Osteocyte (in vitro differentiated cells): Measurements from ENCODE around the gene POU6F2. TPM values are rescaled to one million over a fixed set of nuclear protein-coding genes. Genes with fewer than 3 reads are reported as not detected.

ENCODE experiments used
- DNase-seq: peaks from one replicate; pipeline ENCODE4 v3.0.0; 2021; ENCODE audit warnings: mixed read lengths; ENCODE audit not compliant: unreplicated experiment; ENCODE audit errors: extremely low spot score
- H3K27ac Mint-ChIP-seq: one replicate; pipeline ENCODE4 v1.8.0; 2021; ENCODE audit warnings: mild to moderate bottlenecking, mixed read lengths; ENCODE audit not compliant: unreplicated experiment
- H3K27me3 Mint-ChIP-seq: one replicate; pipeline ENCODE4 v1.8.0; 2021; ENCODE audit warnings: mixed read lengths; ENCODE audit not compliant: unreplicated experiment
- H3K36me3 Mint-ChIP-seq: one replicate; pipeline ENCODE4 v1.8.0; 2021; ENCODE audit warnings: mixed read lengths; ENCODE audit not compliant: unreplicated experiment
- H3K4me1 Mint-ChIP-seq: one replicate; pipeline ENCODE4 v1.8.0; 2021; ENCODE audit warnings: mixed read lengths; ENCODE audit not compliant: unreplicated experiment
- H3K4me3 Mint-ChIP-seq: one replicate; pipeline ENCODE4 v1.8.0; 2021; ENCODE audit warnings: mild to moderate bottlenecking, moderate library complexity, mixed read lengths; ENCODE audit not compliant: unreplicated experiment
- H3K9me3 Mint-ChIP-seq: one replicate; pipeline ENCODE4 v1.8.0; 2021; ENCODE audit warnings: mixed read lengths; ENCODE audit not compliant: unreplicated experiment
- total RNA-seq: library from RNA; stranded (reverse); gene quantifications from 2 replicates; pipeline ENCODE4 v1.2.1, GENCODE V29; 2021
- TF ChIP-seq, protein P1 (sequence below): fragments of 200-600 bp; sonication (generic); IDR thresholded peaks from 2 replicates; pipeline ENCODE4 v1.5.0; 2021; ENCODE audit warnings: antibody characterized with exemption, mild to moderate bottlenecking, moderate library complexity

The POU6F2 gene
- total RNA-seq, 1 donor from 2014 or later = 0.78 TPM

DNA sequence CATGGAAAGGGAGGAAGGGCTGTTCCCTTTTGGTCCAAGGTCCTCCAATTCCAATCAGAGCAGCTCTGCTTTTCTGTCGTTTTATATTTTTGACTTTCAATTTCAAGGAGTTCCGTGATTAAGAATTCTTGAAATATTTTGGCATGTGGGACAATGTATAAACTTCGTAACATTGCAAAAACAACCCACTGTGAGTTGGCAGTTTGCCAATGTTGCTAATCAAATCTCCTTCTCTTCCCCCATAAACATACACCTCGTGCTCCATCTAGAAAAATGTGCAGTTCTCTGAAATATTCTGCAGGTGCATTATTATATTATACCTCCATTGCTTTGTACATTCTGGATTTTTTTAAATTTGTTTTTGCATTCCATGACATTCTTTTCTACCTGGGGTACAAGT is 49.8 kb downstream of the POU6F2 start:
- Mint-ChIP-seq H3K36me3 (no peaks in the 10 kb centered on the region), H3K27ac (no peak overlapping the region), H3K4me3 (no peak overlapping the region), H3K27me3 (no peaks in the 10 kb centered on the region), H3K4me1 (no peaks in the 10 kb centered on the region), H3K9me3 (peaks cover 9% of the 10 kb centered on the region)
- TF ChIP-seq, protein P1, sequence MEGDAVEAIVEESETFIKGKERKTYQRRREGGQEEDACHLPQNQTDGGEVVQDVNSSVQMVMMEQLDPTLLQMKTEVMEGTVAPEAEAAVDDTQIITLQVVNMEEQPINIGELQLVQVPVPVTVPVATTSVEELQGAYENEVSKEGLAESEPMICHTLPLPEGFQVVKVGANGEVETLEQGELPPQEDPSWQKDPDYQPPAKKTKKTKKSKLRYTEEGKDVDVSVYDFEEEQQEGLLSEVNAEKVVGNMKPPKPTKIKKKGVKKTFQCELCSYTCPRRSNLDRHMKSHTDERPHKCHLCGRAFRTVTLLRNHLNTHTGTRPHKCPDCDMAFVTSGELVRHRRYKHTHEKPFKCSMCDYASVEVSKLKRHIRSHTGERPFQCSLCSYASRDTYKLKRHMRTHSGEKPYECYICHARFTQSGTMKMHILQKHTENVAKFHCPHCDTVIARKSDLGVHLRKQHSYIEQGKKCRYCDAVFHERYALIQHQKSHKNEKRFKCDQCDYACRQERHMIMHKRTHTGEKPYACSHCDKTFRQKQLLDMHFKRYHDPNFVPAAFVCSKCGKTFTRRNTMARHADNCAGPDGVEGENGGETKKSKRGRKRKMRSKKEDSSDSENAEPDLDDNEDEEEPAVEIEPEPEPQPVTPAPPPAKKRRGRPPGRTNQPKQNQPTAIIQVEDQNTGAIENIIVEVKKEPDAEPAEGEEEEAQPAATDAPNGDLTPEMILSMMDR = no peak
- DNase-seq = no peak

- Mint-ChIP-seq H3K4me1 (no peaks in the 10 kb centered on the region), H3K36me3 (no peaks in the 10 kb centered on the region), H3K27ac (no peak overlapping the region), H3K4me3 (no peak overlapping the region), H3K27me3 (peaks cover 16% of the 10 kb centered on the region), H3K9me3 (no peaks in the 10 kb centered on the region)
- TF ChIP-seq, protein P1 = no peak
- no peak for DNase-seq
Observed at GRCh38 chr7:39033885-39034624, 56.3 kb downstream of the POU6F2 start.

DNA sequence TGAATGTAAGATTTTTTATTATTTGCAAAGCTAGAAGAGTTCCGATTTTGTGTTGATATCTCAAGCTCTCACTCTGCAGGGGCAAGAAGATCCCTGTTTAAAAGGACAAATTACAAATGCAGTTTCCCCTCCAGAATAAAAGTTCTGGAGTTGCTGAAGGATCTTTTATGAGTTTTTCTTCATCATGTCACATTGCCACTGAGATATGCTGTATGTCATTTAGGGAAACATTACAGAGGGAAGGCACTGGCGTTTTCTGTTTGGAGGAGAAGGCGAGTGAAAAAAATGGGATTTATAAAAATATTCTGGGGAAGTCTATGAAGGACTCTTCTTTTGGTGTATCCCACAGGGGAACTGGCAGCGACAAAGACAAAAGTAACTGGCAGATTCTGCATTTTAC is 57.4 kb downstream of the POU6F2 start:
- peaks cover 16% of the 10 kb centered on the region for H3K27me3 Mint-ChIP-seq
- no peaks in the 10 kb centered on the region for H3K9me3 Mint-ChIP-seq
- H3K4me3 Mint-ChIP-seq = no peak overlapping the region
- H3K27ac Mint-ChIP-seq = no peak overlapping the region
- DNase-seq = no peak
- TF ChIP-seq, protein P1 = no peak
- no peaks in the 10 kb centered on the region for H3K36me3 Mint-ChIP-seq
- no peaks in the 10 kb centered on the region for H3K4me1 Mint-ChIP-seq

- Mint-ChIP-seq H3K27me3 (peaks cover 16% of the 10 kb centered on the region), H3K4me1 (no peaks in the 10 kb centered on the region), H3K36me3 (no peaks in the 10 kb centered on the region), H3K27ac (no peak overlapping the region), H3K4me3 (no peak overlapping the region), H3K9me3 (no peaks in the 10 kb centered on the region)
- TF ChIP-seq, protein P1 = no peak
- DNase-seq = no peak
Observed at GRCh38 chr7:39035903-39036302, 58.2 kb downstream of the POU6F2 start.

GRCh38 chr7:39042670-39043069 is 65.0 kb downstream of the POU6F2 start:
- Mint-ChIP-seq H3K4me3 (no peak overlapping the region), H3K27ac (no peak overlapping the region), H3K27me3 (peaks cover 10% of the 10 kb centered on the region), H3K4me1 (no peaks in the 10 kb centered on the region), H3K36me3 (no peaks in the 10 kb centered on the region), H3K9me3 (no peaks in the 10 kb centered on the region)
- TF ChIP-seq, protein P1 = no peak
- no peak for DNase-seq
